Psoas muscle (tissue), 8 donors: ENCODE measurements around the gene RIN3. TPM values are rescaled to one million over a fixed set of nuclear protein-coding genes. Genes with fewer than 3 reads are reported as not detected.

ENCODE experiments used
- ATAC-seq, 4 donors: fragments of 200-7000 bp; cut with Tn5 transposase; one replicate each; pipeline ENCODE4 v1.9.1; 2020; ENCODE audit warnings: moderate library complexity in 3 of 4, mild to moderate bottlenecking in 2 of 4
- DNase-seq, 2 donors: peaks; one replicate each; pipeline ENCODE4 v3.0.0-alpha.2; 2020
- H3K27ac ChIP-seq: fragments of 200-600 bp; one replicate; pipeline ENCODE4 v1.8.0; 2022
- H3K27me3 ChIP-seq, 3 donors: fragments of 200-600 bp in 1 of 3; one replicate each; pipeline versions ENCODE4 v1.6.1 to v1.8.0; 2013 to 2022; ENCODE audit warnings: low read length in 2 of 3, mild to moderate bottlenecking in 2 of 3, moderate library complexity in 1 of 3; ENCODE audit not compliant: insufficient read depth in 3 of 3
- H3K36me3 ChIP-seq, 2 donors: fragments of 200-600 bp in 1 of 2; one replicate each; pipeline versions ENCODE4 v1.6.1 to v1.8.0; 2013 to 2022; ENCODE audit warnings: low read depth in 1 of 2, mild to moderate bottlenecking in 1 of 2, moderate library complexity in 1 of 2; ENCODE audit not compliant: insufficient read depth in 1 of 2
- H3K4me1 ChIP-seq: fragments of 200-600 bp; one replicate; pipeline ENCODE4 v1.8.0; 2022
- H3K4me3 ChIP-seq: fragments of 200-600 bp; one replicate; pipeline ENCODE4 v1.8.0; 2022; ENCODE audit warnings: mild to moderate bottlenecking
- H3K9me3 ChIP-seq: fragments of 200-600 bp; one replicate; pipeline ENCODE4 v1.8.0; 2022
- CTCF ChIP-seq: fragments of 200-600 bp; IDR thresholded peaks from one replicate; pipeline ENCODE4 v1.8.0; 2022; ENCODE audit warnings: antibody characterized with exemption
- WGBS, 3 donors: extraction: QIAGEN DNeasy Blood & Tissue Kit; methylation state at CpG; one replicate each; pipeline versions ENCODE4 v1.1.6 to v1.1.7; 2013; 5-methylcytosine and 5-hydroxymethylcytosine counted together
- intact Hi-C, 2 donors: fragments of 100-400 bp; cut with DNase I; formaldehyde crosslinking; loops; one replicate each; pipeline versions ENCODE4 v1.11.0 to v1.14.2; 2022
- polyA plus RNA-seq, 3 donors: library from polyadenylated mRNA; stranded (reverse); fragments of 200-250 nt; gene quantifications; one replicate each; pipeline ENCODE4 v1.2.3, GENCODE V29; 2013
- total RNA-seq, 4 donors: library from RNA; stranded (reverse); fragmentation: NEBNext Ultra II Directional in 2 of 4; extraction: Animal tissue kit (Norgen Biotek cat#: 25700) in 2 of 4; gene quantifications; one replicate each; pipeline versions ENCODE4 v1.2.1 to v1.2.4, GENCODE V29; 2021 to 2023
- donor health status: healthy with polysubstance abuse.
- donor health status: DM: no; HTN: no; CAD: no; lungs with moderate emphysema.
- donor health status: Bipolar disorder and iron deficiency.
- donor health status: healthy.
- donor health status: DM: yes; HTN: yes; CAD: no.
- donor health status: DM: no; HTN: no; CAD: no.
- donor health status: DM: no; HTN: no; CAD: no.
- donor health status: DM: yes; HTN: yes; CAD: no.

RIN3 gene
- total and polyA plus RNA-seq, 7 donors = 1.2 to 8.7 (median 3.8) TPM

DNA sequence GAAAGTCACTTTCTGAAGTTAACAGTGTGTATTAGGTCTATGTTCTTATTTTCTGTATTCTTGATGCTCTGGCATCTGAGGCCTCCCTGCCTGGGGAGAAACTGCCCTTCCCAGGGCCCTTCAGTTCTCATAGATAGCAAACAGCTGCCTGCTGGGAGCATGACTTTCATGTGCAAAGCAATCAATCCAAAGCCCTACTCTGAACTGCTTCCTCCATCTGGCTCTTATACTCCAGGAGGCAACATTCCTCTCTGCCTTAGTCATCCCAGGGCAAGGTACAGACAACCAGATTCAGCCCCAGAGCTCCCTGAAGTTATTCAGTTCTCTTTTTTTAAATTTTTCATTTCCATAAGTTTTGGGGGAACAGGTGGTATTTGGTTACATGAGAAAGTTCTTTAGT lies 41.7 kb upstream of the RIN3 start:
- DNase-seq = no peak
- Histone ChIP-seq H3K9me3 (peaks cover 8% of the 10 kb centered on the region), H3K4me3 (no peak overlapping the region), H3K36me3 (no peaks in the 10 kb centered on the region), H3K27me3 (no peaks in the 10 kb centered on the region), H3K27ac (no peak overlapping the region), H3K4me1 (no peaks in the 10 kb centered on the region)
- TF ChIP-seq CTCF = no peak
- intact Hi-C loops = no loop called here
- ATAC-seq = no peak

DNA sequence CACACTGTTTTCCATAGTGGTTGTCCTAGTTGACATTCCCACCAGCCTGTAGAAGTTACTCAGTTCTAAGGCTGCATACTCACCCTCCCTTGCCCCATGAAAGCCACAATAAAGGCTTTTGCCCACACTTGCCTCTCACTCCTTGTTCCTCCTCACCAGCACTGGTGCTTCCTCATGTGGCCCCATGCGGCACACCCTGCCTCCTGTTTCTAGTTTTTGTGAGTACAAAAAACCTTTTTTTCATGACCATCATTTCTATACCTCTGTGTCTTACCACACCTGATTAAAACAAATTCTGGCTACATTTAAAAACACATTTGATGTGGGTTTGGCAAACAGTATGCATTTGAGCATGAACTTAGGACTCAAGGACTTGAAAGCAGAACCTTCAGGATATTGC lies 40.7 kb upstream of the RIN3 start:
- Histone ChIP-seq H3K9me3 (peaks cover 8% of the 10 kb centered on the region), H3K27ac (peak overlapping the region; percentile 6), H3K36me3 (no peaks in the 10 kb centered on the region), H3K4me1 (no peaks in the 10 kb centered on the region), H3K27me3 (no peaks in the 10 kb centered on the region), H3K4me3 (no peak overlapping the region)
- no peak for TF ChIP-seq CTCF
- DNase-seq (no peak), ATAC-seq (no peak)
- intact Hi-C loops = no loop called here
- WGBS, 3 donors = 85 to 96% (median 88%) methylated on average over 1 of the region's 1 CpG

- ATAC-seq (peak; percentile 34 to 79 (median 65)), DNase-seq (peak; percentile 72 to 80)
- intact Hi-C loops = no loop called here
- H3K9me3 ChIP-seq = peaks cover 8% of the 10 kb centered on the region
- H3K27me3 ChIP-seq = no peaks in the 10 kb centered on the region
- no peaks in the 10 kb centered on the region for H3K36me3 ChIP-seq
- no peak for TF ChIP-seq CTCF
- H3K4me3 ChIP-seq = no peak overlapping the region
- H3K4me1 ChIP-seq = no peaks in the 10 kb centered on the region
- 40 to 62% (median 45%) methylated on average over 9 of the region's 9 CpGs for WGBS, 3 donors
- peak overlapping the region; percentile 6 for H3K27ac ChIP-seq
These were observed 40.2 kb upstream of the RIN3 start for GRCh38 chr14:92473261-92473968.

GRCh38 chr14:92473969-92474535 lies 39.5 kb upstream of the RIN3 start:
- TF ChIP-seq CTCF = no peak
- H3K27ac ChIP-seq = no peak overlapping the region
- 77 to 94% (median 92%) methylated on average over 3 of the region's 3 CpGs for WGBS, 3 donors

More at GRCh38 chr14:92473969-92474535, 39.5 kb upstream of the RIN3 start:
- Histone ChIP-seq H3K27me3 (no peaks in the 10 kb centered on the region), H3K36me3 (no peaks in the 10 kb centered on the region), H3K4me3 (no peak overlapping the region), H3K9me3 (peaks cover 8% of the 10 kb centered on the region), H3K4me1 (no peaks in the 10 kb centered on the region)
- DNase-seq (no peak), ATAC-seq (peak in 1 of 4 donors; percentile 8)
- intact Hi-C loops = no loop called here
